Measurements from ENCODE around the gene CASTOR1.

DNA sequence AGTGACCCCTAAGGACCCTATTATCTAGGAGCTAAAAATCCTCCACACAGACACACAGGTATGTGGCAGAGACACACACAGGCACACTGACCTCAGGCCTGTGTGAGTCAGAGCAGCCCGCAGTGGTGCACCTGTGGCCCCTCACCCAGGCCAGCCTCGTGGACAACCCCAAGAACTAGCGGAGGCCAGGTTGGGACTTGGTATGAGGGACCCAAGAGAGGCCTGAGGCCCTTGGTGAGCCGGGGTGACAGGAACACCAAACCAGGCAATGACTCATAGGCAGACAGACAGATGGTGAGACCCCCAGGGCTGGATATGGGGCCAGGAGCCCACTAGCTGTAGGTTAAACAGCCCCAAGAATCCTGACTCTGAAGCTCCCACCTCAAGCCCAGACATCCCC, 6.0 kb downstream of the CASTOR1 start:
- TF ChIP-seq, protein P1, sequence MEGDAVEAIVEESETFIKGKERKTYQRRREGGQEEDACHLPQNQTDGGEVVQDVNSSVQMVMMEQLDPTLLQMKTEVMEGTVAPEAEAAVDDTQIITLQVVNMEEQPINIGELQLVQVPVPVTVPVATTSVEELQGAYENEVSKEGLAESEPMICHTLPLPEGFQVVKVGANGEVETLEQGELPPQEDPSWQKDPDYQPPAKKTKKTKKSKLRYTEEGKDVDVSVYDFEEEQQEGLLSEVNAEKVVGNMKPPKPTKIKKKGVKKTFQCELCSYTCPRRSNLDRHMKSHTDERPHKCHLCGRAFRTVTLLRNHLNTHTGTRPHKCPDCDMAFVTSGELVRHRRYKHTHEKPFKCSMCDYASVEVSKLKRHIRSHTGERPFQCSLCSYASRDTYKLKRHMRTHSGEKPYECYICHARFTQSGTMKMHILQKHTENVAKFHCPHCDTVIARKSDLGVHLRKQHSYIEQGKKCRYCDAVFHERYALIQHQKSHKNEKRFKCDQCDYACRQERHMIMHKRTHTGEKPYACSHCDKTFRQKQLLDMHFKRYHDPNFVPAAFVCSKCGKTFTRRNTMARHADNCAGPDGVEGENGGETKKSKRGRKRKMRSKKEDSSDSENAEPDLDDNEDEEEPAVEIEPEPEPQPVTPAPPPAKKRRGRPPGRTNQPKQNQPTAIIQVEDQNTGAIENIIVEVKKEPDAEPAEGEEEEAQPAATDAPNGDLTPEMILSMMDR (IDR thresholded peaks at IDR 0.05) = no peak
- TF ChIP-seq POLR2AphosphoS5 (IDR thresholded peaks at IDR 0.05) (no peak), POLR2A (IDR thresholded peaks at IDR 0.05) (no peak)
